Stimulated activated naive CD8-positive, alpha-beta T cell treated with anti-CD3 and anti-CD28 coated beads, Interleukin-15, Interleukin-2, amounts not matched to agents 100 ng/mL and 50 ng/mL, for 24 hours (primary cell): ENCODE data around the gene GRIN3B.

Experiments
- H3K27ac Mint-ChIP-seq: one replicate; pipeline ENCODE4 v1.8.0; 2021; ENCODE audit warnings: mild to moderate bottlenecking, mixed read lengths
- H3K27me3 Mint-ChIP-seq: one replicate; pipeline ENCODE4 v1.8.0; 2021; ENCODE audit warnings: mixed read lengths
- H3K36me3 Mint-ChIP-seq: one replicate; pipeline ENCODE4 v1.8.0; 2021; ENCODE audit warnings: low read depth, mixed read lengths
- H3K4me1 Mint-ChIP-seq: one replicate; pipeline ENCODE4 v1.8.0; 2021; ENCODE audit warnings: low read depth, mixed read lengths
- H3K4me3 Mint-ChIP-seq: one replicate; pipeline ENCODE4 v1.8.0; 2021; ENCODE audit warnings: mild to moderate bottlenecking, mixed read lengths
- H3K9me3 Mint-ChIP-seq: one replicate; pipeline ENCODE4 v1.8.0; 2021; ENCODE audit warnings: mixed read lengths

Gene GRIN3B

GRCh38 chr19:993361-993830, 6.8 kb upstream of the GRIN3B start:
- Mint-ChIP-seq H3K27ac (no peak overlapping the region), H3K36me3 (peaks cover 11% of the 10 kb centered on the region), H3K4me3 (no peak overlapping the region)

GRCh38 chr19:993831-994393, 6.3 kb upstream of the GRIN3B start:
- H3K27ac Mint-ChIP-seq: no peak overlapping the region
- peaks cover 17% of the 10 kb centered on the region for H3K27me3 Mint-ChIP-seq
- H3K4me3 Mint-ChIP-seq: no peak overlapping the region
- peaks cover 8% of the 10 kb centered on the region for H3K36me3 Mint-ChIP-seq
- H3K9me3 Mint-ChIP-seq: no peaks in the 10 kb centered on the region
- H3K4me1 Mint-ChIP-seq: peaks cover 15% of the 10 kb centered on the region

More at GRCh38 chr19:993361-993830, 6.8 kb upstream of the GRIN3B start:
- Mint-ChIP-seq H3K9me3 (no peaks in the 10 kb centered on the region), H3K27me3 (peaks cover 14% of the 10 kb centered on the region), H3K4me1 (peaks cover 15% of the 10 kb centered on the region)

- Mint-ChIP-seq H3K4me3 (no peak overlapping the region), H3K27ac (no peak overlapping the region), H3K4me1 (peaks cover 15% of the 10 kb centered on the region), H3K36me3 (peaks cover 8% of the 10 kb centered on the region), H3K9me3 (no peaks in the 10 kb centered on the region), H3K27me3 (peaks cover 23% of the 10 kb centered on the region)
Observed at GRCh38 chr19:994516-994915, 5.7 kb upstream of the GRIN3B start.

- Mint-ChIP-seq H3K27ac (no peak overlapping the region), H3K36me3 (peaks cover 8% of the 10 kb centered on the region), H3K27me3 (peaks cover 24% of the 10 kb centered on the region), H3K9me3 (no peaks in the 10 kb centered on the region), H3K4me1 (peaks cover 15% of the 10 kb centered on the region), H3K4me3 (no peak overlapping the region)
Observed at GRCh38 chr19:995051-995827, 5.0 kb upstream of the GRIN3B start.

GRCh38 chr19:996051-996838, 4.0 kb upstream of the GRIN3B start:
- Mint-ChIP-seq H3K27ac (peak overlapping the region; percentile 49), H3K4me1 (peaks cover 15% of the 10 kb centered on the region), H3K4me3 (peak overlapping the region; percentile 53), H3K36me3 (peaks cover 8% of the 10 kb centered on the region), H3K9me3 (no peaks in the 10 kb centered on the region), H3K27me3 (peaks cover 24% of the 10 kb centered on the region)

GRCh38 chr19:998064-998463, 2.2 kb upstream of the GRIN3B start:
- peaks cover 4% of the 10 kb centered on the region for H3K36me3 Mint-ChIP-seq
- peaks cover 28% of the 10 kb centered on the region for H3K27me3 Mint-ChIP-seq
- peaks cover 15% of the 10 kb centered on the region for H3K4me1 Mint-ChIP-seq
- H3K9me3 Mint-ChIP-seq: no peaks in the 10 kb centered on the region
- no peak overlapping the region for H3K27ac Mint-ChIP-seq
- no peak overlapping the region for H3K4me3 Mint-ChIP-seq

GRCh38 chr19:999379-999719, 870 bp upstream of the GRIN3B start:
- Mint-ChIP-seq H3K9me3 (no peaks in the 10 kb centered on the region), H3K36me3 (peaks cover 4% of the 10 kb centered on the region), H3K27me3 (peaks cover 28% of the 10 kb centered on the region), H3K27ac (no peak overlapping the region), H3K4me3 (no peak overlapping the region), H3K4me1 (peaks cover 15% of the 10 kb centered on the region)

- no peak overlapping the region for H3K4me3 Mint-ChIP-seq
Observed at GRCh38 chr19:1000591-1001537, 645 bp downstream of the GRIN3B start.

GRCh38 chr19:1001538-1002166, 1.4 kb downstream of the GRIN3B start:
- Mint-ChIP-seq H3K27me3 (peaks cover 25% of the 10 kb centered on the region), H3K9me3 (no peaks in the 10 kb centered on the region), H3K4me1 (peaks cover 6% of the 10 kb centered on the region), H3K27ac (no peak overlapping the region), H3K36me3 (no peaks in the 10 kb centered on the region), H3K4me3 (no peak overlapping the region)

More at GRCh38 chr19:1000591-1001537, 645 bp downstream of the GRIN3B start:
- H3K36me3 Mint-ChIP-seq: peaks cover 4% of the 10 kb centered on the region
- peaks cover 14% of the 10 kb centered on the region for H3K4me1 Mint-ChIP-seq
- no peak overlapping the region for H3K27ac Mint-ChIP-seq
- H3K9me3 Mint-ChIP-seq: no peaks in the 10 kb centered on the region
- H3K27me3 Mint-ChIP-seq: peaks cover 28% of the 10 kb centered on the region

GRCh38 chr19:1002600-1002999, 2.4 kb downstream of the GRIN3B start:
- Mint-ChIP-seq H3K9me3 (no peaks in the 10 kb centered on the region), H3K4me1 (peaks cover 2% of the 10 kb centered on the region), H3K27ac (no peak overlapping the region), H3K4me3 (no peak overlapping the region), H3K36me3 (no peaks in the 10 kb centered on the region), H3K27me3 (peaks cover 21% of the 10 kb centered on the region)

GRCh38 chr19:1003283-1003682, 3.1 kb downstream of the GRIN3B start:
- Mint-ChIP-seq H3K4me1 (no peaks in the 10 kb centered on the region), H3K36me3 (no peaks in the 10 kb centered on the region), H3K4me3 (no peak overlapping the region)

GRCh38 chr19:1004204-1004802, 4.1 kb downstream of the GRIN3B start:
- no peak overlapping the region for H3K27ac Mint-ChIP-seq
- H3K4me1 Mint-ChIP-seq: no peaks in the 10 kb centered on the region
- H3K9me3 Mint-ChIP-seq: no peaks in the 10 kb centered on the region
- no peaks in the 10 kb centered on the region for H3K36me3 Mint-ChIP-seq
- H3K4me3 Mint-ChIP-seq: no peak overlapping the region
- H3K27me3 Mint-ChIP-seq: peaks cover 7% of the 10 kb centered on the region

More at GRCh38 chr19:1003283-1003682, 3.1 kb downstream of the GRIN3B start:
- H3K27me3 Mint-ChIP-seq: peaks cover 14% of the 10 kb centered on the region
- H3K9me3 Mint-ChIP-seq: no peaks in the 10 kb centered on the region
- H3K27ac Mint-ChIP-seq: no peak overlapping the region

- H3K27me3 Mint-ChIP-seq: peaks cover 4% of the 10 kb centered on the region
- no peaks in the 10 kb centered on the region for H3K4me1 Mint-ChIP-seq
- H3K9me3 Mint-ChIP-seq: no peaks in the 10 kb centered on the region
- no peak overlapping the region for H3K27ac Mint-ChIP-seq
- no peak overlapping the region for H3K4me3 Mint-ChIP-seq
- H3K36me3 Mint-ChIP-seq: no peaks in the 10 kb centered on the region
Observed at GRCh38 chr19:1004803-1005664, 4.8 kb downstream of the GRIN3B start.
